Right lobe of liver (tissue), 6 donors: ENCODE results near the gene CEBPZOS. TPM values are rescaled to one million over a fixed set of nuclear protein-coding genes. Genes with fewer than 3 reads are reported as not detected.

Experiments used
- ATAC-seq, 4 donors: fragments of 200-7000 bp; cut with Tn5 transposase; one replicate each; pipeline ENCODE4 v1.9.1; 2020; ENCODE audit warnings: mild to moderate bottlenecking in 4 of 4, moderate library complexity in 4 of 4
- DNase-seq, 3 donors: peaks; one replicate each; pipeline ENCODE4 v3.0.0-alpha.2; 2020
- H3K27ac ChIP-seq, 3 donors: fragments of 200-600 bp; one replicate each; pipeline ENCODE4 v1.8.0; 2022
- H3K27me3 ChIP-seq, 2 donors: fragments of 200-600 bp; one replicate each; pipeline ENCODE4 v1.8.0; 2022
- H3K36me3 ChIP-seq, 4 donors: fragments of 200-600 bp; sonication (generic) in 1 of 4; one replicate each; pipeline versions ENCODE4 v1.5.1 to v1.8.0; 2017 to 2022; ENCODE audit warnings: control low read depth in 1 of 4
- H3K4me1 ChIP-seq, 4 donors: fragments of 200-600 bp; sonication (generic) in 1 of 4; one replicate each; pipeline versions ENCODE4 v1.5.1 to v1.8.0; 2017 to 2022; ENCODE audit warnings: control low read depth in 1 of 4
- H3K4me3 ChIP-seq, 3 donors: fragments of 200-600 bp; one replicate each; pipeline ENCODE4 v1.8.0; 2022
- H3K9me3 ChIP-seq, 4 donors: fragments of 200-600 bp; sonication (generic) in 1 of 4; one replicate each; pipeline versions ENCODE4 v1.5.1 to v1.8.0; 2017 to 2022; ENCODE audit warnings: control low read depth in 1 of 4
- CTCF ChIP-seq, 4 donors: fragments of 200-600 bp in 3 of 4; fragments of 450-650 bp in 1 of 4; IDR thresholded peaks; one replicate each; pipeline versions ENCODE4 v1.5.1 to v1.8.0; 2016 to 2022; ENCODE audit warnings: antibody characterized with exemption in 4 of 4, mild to moderate bottlenecking in 2 of 4
- POLR2A ChIP-seq: fragments of 450-650 bp; IDR thresholded peaks from one replicate; pipeline ENCODE4 v1.6.1; 2017; ENCODE audit warnings: antibody characterized with exemption, mild to moderate bottlenecking
- WGBS: methylation state at CpG from one replicate; pipeline ENCODE4 v1.1.6; 2018; ENCODE audit warnings: low coverage, low lambda C conversion rate; ENCODE audit not compliant: insufficient coverage; ENCODE audit errors: missing lambda C conversion rate; 5-methylcytosine and 5-hydroxymethylcytosine counted together
- intact Hi-C, 2 donors: fragments of 100-400 bp; cut with DNase I; formaldehyde crosslinking; loops; one replicate each; pipeline versions ENCODE4 v1.11.2 to v1.14.1; 2022
- total RNA-seq, 6 experiments: library from RNA; depleted of rRNA in 2 of 6; stranded (reverse); fragments of >200 nt in 2 of 6; fragmentation: NEBNext Ultra II Directional in 3 of 6; extraction: Animal tissue kit (Norgen Biotek cat#: 25700) in 3 of 6; gene quantifications; one replicate each; pipeline versions ENCODE4 v1.1.0 to v1.2.4, GENCODE V29; 2016 to 2023
- donor health status: DM: no; HTN: yes; CAD: no.
- donor health status: DM: no; HTN: no; CAD: no.
- donor health status: DM: no; HTN: no; CAD: no.
- donor health status: DM: no; HTN: yes; CAD: no.
- donor health status: DM: no; HTN: yes; CAD: no.

Gene CEBPZOS
- total RNA-seq, 6 experiments from 2014 or later, result 10.7 to 26.6 (median 18.1) TPM

DNA sequence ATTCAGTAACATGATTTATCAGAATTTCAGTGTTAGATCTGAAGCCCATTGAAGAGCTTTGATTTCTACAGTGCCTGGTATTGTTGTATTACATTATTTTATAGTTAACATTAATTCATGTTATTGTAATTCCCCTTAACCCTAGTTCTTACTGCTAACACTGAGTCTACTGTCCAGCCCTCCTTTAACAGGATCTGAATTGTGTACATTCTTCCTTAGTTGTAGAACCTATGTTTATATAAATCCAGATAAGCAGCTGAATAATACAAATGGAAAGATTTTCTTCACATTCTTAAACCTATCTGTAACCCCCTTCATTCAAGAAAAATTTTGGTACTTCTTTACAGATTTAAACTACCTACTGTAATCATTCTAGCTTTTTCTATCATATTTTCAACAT, 49.9 kb downstream of the CEBPZOS start:
- TF ChIP-seq CTCF (IDR thresholded peaks at IDR 0.05), result no peak
- DNase-seq (no peak), ATAC-seq (no peak)
- Histone ChIP-seq H3K27me3 (no peaks in the 10 kb centered on the region), H3K4me1 (no peaks in the 10 kb centered on the region), H3K27ac (no peak overlapping the region), H3K36me3 (peaks cover 0 to 75% (median 11%) of the 10 kb centered on the region in 4 donors), H3K4me3 (no peak overlapping the region), H3K9me3 (no peaks in the 10 kb centered on the region)
- intact Hi-C loops, result no loop called here

GRCh38 chr2:37250869-37251740, 54.8 kb downstream of the CEBPZOS start:
- H3K27ac ChIP-seq, result no peak overlapping the region
- H3K4me1 ChIP-seq, result no peaks in the 10 kb centered on the region
- H3K4me3 ChIP-seq, result no peak overlapping the region
- H3K27me3 ChIP-seq, result no peaks in the 10 kb centered on the region
- no peaks in the 10 kb centered on the region for H3K9me3 ChIP-seq
- DNase-seq, result no peak
- intact Hi-C loops, result no loop called here
- 86% methylated on average over 5 of the region's 5 CpGs for WGBS
- no peak for ATAC-seq
- peaks cover 0 to 73% (median 9%) of the 10 kb centered on the region in 4 donors for H3K36me3 ChIP-seq
- TF ChIP-seq CTCF (IDR thresholded peaks at IDR 0.05) (no peak), POLR2A (no peak)

Other genes with a start within 250 kb of the CEBPZOS start
- 10 to 100 TPM in 2 of 6 experiments, 1 to 10 TPM in 4; 6.2 to 10.6 (median 8.2) TPM for gene STRN, start 230.0 kb upstream of the CEBPZOS start, total RNA-seq
- 10 to 100 TPM in 3 of 6 experiments, 1 to 10 TPM in 3; 7.7 to 11.7 (median 9.2) TPM for gene HEATR5B, start 112.1 kb upstream of the CEBPZOS start, total RNA-seq
- 1 to 10 TPM; 2.5 to 4.2 (median 3.4) TPM for gene GPATCH11, start 112.0 kb upstream of the CEBPZOS start, total RNA-seq
- gene EIF2AK2, start 39.5 kb upstream of the CEBPZOS start, total RNA-seq, result 10 to 100 TPM; 10.2 to 19.0 (median 13.3) TPM
- not detected for gene SULT6B1, start 7.8 kb upstream of the CEBPZOS start, total RNA-seq
- 10 to 100 TPM; 13.3 to 29.3 (median 20.0) TPM for gene CEBPZ, start 35.1 kb downstream of the CEBPZOS start, total RNA-seq
- gene NDUFAF7, start 35.2 kb downstream of the CEBPZOS start, total RNA-seq, result 10 to 100 TPM in 3 of 6 experiments, 1 to 10 TPM in 3; 7.5 to 12.5 (median 10.1) TPM
- 10 to 100 TPM in 4 of 6 experiments, 1 to 10 TPM in 2; 8.4 to 15.2 (median 10.9) TPM for gene PRKD3, start 128.3 kb downstream of the CEBPZOS start, total RNA-seq
- 1 to 10 TPM in 3 of 6 experiments, under 1 TPM in 3; 0.55 to 1.5 (median 1.1) TPM for gene QPCT, start 148.1 kb downstream of the CEBPZOS start, total RNA-seq